NCI-H2171 treated with DMSO at 0.1 percent for 48 hours (cell line): ENCODE data around the gene FLNA.
"Not testable (repeated sequence)": the region's sequence is repeated elsewhere in the genome, so short reads cannot be mapped to it uniquely, and the experiment has no call there.

Experiments used
- DNase-seq: peaks from one replicate; lab custom pipeline; 2025; lab: John Stamatoyannopoulos, UW

FLNA gene

DNA sequence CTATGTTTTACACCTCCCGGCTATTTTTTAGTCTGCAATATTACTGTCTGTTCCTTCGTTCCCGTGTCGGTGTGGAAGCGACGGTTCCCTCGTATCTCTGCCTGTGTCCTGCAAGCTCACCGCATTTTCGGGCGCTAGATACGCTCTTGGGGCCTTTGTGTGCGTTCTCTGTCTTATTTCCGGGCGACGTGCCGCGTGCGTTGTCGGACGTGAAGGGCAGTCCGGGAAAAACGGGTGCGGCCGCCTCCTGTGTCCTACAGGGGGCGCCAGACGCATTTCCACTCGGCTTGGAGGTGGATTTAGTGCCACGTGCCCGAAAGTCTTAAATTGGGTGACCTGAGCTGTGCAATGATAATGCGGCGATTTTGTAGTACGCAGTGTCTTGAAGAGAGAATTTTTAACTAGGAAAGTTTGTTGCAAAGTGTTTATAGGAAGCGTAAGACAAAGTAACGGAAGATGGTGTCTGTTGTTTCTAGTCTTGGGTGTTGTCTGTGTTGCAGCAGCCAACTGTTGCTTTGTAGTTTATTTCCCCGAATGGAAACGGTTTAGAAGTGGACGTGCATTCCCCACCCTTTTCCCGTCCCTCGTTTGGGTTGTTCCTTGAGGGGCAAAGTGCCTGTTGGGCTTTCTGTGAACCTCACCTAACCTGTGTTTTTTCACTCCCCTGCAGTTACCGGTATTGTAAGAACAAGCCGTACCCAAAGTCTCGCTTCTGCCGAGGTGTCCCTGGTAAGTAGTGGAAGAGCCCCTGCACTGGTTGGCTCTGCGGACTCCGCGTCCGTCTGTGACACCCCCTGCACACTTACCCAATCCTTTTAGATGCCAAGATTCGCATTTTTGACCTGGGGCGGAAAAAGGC is 24.5 kb upstream of the FLNA start:
- peak; percentile 66 for DNase-seq

DNA sequence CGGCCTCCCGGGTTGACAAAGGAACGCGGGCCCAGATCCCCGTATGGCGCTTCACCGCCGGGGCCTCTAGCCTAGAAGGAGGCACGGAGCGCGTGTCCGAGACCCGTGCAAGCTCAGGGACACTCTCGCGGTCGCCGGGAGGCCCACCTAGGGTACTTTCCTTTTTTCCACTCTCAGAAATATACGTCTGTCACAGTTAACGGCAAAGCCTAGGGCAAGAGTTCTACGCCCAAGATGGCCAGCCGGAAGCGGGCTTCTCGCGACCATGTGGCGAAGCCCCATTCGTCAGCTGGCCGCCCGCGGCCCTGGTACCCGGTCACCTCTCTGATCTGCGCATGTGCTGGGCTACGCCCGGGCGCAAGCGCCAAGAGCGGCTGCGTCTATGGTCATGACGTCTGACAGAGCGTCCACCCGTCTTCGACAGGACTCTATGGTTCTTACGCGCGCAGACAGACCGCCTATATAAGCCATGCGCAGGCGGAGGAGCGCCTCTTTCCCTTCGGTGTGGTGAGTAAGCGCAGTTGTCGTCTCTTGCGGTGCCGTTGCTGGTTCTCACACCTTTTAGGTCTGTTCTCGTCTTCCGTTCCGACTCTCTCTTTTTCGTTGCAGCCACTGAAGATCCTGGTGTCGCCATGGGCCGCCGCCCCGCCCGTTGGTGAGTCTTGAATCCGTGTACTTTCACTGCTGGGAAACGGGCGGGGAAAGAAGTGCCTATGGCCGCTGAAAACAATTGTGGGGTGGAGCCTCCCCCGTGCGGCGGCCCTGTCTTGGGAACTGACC is 23.6 kb upstream of the FLNA start, which contains the start of gene RPL10:
Gene RPL10, plus strand, starts transcription at position 490 of the 780 bp plus-strand sequence. Its CDS starts 143 bp downstream, at position 633.
- DNase-seq = peak; percentile 96

DNA sequence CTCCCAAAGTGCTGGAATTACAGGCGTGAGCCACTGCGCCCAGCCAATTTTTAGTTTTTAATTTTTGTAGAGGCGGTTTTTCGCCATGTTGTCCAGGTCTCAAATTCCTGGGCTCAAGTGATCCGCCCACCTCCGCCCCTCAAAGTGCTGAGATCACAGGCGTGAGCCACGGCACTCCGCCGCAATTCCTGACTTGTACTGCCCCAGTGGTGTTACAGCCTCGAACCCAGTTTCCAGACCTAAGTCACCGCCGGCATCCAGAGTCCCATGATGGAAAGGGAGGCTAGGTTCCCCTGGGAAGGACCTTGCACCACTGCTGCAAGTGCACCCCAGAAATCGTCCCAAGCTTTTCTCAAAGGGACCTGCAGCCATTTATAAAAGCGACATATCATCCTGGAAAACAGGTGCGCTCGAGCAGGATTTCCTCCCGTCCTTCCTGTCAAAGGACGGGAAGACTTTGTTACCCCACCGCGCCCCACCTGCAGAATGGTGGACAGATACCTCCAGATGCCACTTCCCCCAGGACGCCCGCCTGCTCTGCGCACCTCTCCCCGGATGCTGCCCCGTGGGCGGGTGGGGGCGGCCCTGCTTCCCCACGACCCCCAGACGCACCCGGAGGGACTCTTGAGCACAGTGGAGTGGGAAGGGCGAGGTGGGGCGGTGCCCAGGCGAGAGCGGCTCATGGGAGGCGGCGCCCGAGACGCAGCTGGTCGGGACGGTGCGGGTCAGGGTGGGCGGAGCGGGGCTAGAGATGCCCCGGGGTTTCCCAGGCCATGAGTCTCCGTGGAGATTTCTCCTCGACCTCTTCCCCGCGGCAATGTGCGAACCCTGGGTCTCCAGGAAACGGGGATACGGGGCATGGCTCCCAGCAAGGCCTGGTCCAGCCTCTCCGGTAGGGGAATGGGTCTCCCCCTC is 22.8 kb upstream of the FLNA start:
- peak; percentile 74 for DNase-seq

DNA sequence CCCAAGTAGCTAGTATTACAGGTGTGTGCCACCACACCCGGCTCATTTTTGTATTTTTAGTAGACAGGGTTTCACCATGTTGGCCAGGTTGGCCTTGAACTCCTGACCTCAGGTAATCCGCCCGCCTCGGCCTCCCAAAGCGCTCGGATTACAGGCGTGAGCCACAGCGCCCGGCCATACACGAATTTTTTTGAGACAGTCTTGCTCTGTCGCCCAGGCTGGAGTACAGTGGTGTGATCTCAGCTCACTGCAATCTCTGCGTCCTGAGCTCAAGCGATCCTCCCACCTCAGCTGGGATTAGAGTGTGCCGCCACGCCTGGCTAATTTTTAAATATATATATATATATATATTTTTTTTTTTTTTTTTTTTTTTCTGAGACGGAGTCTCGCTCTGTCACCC is 21.9 kb upstream of the FLNA start:
- not testable (repeated sequence) for DNase-seq

GRCh38 chrX:154389812-154390747 is 15.6 kb upstream of the FLNA start:
- DNase-seq = not testable (repeated sequence)

DNA sequence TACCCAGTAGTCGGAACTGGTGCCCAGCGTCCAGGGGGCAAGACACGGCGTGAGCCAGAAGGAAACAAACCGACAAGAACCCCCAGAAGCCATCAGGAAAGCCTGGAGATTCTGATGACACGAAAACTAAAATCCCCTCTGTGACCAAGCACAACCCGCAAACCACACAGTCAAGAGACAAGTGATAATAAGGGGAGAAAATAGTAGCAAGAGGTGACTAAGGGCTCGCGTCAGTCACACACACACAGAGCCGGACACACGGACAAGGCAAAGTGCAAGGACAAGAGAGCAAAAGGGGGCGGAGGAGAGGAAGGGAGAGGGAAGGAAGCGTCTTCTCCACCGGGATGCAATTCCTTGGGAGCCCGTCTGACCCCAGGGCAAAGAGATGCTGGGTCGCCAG is 14.2 kb upstream of the FLNA start:
- DNase-seq = not testable (repeated sequence)

DNA sequence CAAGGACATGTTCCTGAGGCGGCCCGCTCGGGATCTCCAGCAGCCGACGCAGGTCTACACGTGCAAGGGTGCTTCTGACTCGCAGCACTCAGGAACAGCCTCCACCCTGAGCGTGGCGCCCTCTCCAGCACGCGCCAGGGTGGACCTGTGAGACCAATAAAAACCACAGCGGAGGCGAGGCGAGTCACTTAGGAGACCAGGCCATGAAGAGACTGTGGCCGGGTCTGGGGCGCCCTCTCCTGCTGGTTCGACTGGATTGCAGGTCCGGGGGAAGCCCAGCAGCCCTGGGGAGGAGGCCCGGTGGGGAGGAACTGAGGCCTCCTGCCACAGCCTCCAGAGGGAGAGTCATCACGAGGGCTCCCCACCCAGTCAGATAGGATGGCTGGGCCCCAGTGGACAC is 13.7 kb upstream of the FLNA start:
- DNase-seq = not testable (repeated sequence)

DNA sequence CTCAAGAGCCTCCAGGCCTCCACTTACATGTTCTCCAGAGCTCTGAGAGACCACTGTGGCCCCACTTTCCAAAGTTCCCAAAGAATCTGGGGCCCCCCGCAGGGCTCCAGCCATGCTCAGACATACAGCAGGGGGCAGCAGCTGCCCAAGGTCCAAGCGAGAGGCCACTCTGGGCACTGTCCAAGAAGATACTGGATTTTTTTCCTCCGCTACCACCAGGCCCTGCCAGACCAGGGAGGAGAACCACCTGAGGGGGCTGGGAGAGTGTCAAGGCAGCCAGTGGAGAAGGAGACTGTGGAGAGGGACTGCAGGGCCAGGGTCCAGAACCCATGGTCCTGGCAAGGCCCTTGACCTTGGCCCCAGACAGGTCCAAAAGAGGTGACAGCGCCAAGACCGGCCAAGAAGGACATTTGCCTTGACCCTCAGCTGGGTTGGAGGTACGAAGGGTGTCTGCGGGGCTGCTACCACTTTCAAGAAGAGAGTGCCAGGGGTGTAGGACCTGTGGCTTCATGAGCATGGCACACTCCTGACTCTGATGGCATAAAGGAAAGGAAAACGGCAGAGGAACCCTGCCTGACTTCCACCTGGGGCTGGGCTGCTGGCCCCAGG is 10.0 kb upstream of the FLNA start:
- no peak for DNase-seq

GRCh38 chrX:154383359-154384283 is 9.2 kb upstream of the FLNA start:
- no peak for DNase-seq

- no peak for DNase-seq
Measured at GRCh38 chrX:154382483-154383069, 8.1 kb upstream of the FLNA start.

- DNase-seq = no peak
Measured at GRCh38 chrX:154381271-154381670, 6.8 kb upstream of the FLNA start.

DNA sequence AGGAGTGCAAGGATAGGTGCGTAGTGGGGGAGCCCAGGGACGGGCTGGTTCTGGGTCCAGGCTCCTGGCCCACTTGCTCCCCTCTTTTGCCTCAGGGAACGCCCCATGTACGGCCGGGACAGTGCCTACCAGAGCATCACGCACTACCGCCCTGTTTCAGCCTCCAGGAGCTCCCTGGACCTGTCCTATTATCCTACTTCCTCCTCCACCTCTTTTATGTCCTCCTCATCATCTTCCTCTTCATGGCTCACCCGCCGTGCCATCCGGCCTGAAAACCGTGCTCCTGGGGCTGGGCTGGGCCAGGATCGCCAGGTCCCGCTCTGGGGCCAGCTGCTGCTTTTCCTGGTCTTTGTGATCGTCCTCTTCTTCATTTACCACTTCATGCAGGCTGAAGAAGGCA is 6.4 kb upstream of the FLNA start:
- DNase-seq = no peak

- no peak for DNase-seq
Measured at GRCh38 chrX:154380153-154380552, 5.7 kb upstream of the FLNA start.

GRCh38 chrX:154379569-154379951 is 5.1 kb upstream of the FLNA start:
- no peak for DNase-seq

- DNase-seq = peak; percentile 99
Measured at GRCh38 chrX:154378799-154379568, 4.5 kb upstream of the FLNA start, which contains the start of gene EMD. EMD (plus strand) TSS chrX:154379295; CDS start chrX:154379485, 190 bp downstream.

DNA sequence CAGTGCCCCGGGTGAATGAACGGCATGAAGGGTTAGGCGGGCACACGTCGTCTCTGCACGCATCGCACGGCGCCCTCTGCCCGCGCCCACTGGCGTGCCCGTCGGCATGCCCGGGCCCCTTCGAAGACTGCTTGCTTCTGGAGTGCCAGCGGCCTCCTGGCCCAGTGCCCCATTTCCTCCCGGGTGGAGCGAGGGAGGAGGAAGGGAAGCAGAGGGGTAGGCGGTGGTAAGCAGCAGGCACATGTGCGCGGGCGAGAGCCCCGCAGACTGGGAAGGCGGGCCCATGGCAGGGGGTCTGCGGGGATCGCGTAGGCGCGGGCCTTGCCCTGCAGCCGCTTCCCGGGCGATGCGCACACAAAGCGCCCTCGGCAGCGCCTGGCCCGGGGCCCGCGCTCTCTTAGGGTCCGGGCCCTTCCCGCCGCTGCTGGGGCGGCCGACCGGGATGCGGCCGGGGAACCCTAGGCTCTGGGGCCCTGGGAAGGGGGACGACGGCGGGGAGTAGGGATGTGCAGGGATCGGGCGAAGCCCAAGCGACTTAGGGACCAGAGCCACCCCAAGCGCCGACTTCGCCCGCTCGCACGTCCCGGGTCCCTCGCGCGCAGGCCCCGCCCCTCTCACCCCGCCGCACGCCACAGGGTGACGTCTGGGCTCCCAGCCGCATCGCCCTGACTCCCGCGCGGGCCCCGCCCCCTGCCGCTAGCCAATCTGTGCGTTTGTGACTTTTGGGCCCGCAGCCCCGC is 3.8 kb upstream of the FLNA start:
- peak; percentile 52 for DNase-seq

- DNase-seq = no peak
Measured at GRCh38 chrX:154376774-154377173, 2.3 kb upstream of the FLNA start.
